Ishikawa (cell line): ENCODE data around the gene GLDC.

ENCODE experiments used
- CEBPB ChIP-seq: IDR thresholded peaks from 2 replicates; pipeline ENCODE4 v1.6.1; 2012
- EGR1 ChIP-seq: IDR thresholded peaks from 2 replicates; pipeline ENCODE4 v1.6.1; 2012
- EP300 ChIP-seq: IDR thresholded peaks from 2 replicates; pipeline ENCODE4 v1.6.1; 2012; ENCODE audit warnings: borderline replicate concordance
- FOXM1 ChIP-seq: IDR thresholded peaks from 2 replicates; pipeline ENCODE4 v1.6.1; 2012; ENCODE audit warnings: low read depth, borderline replicate concordance
- MAX ChIP-seq: IDR thresholded peaks from 2 replicates; pipeline ENCODE4 v1.6.1; 2012
- NFIC ChIP-seq: IDR thresholded peaks from 2 replicates; pipeline ENCODE4 v1.6.1; 2012
- RAD21 ChIP-seq: IDR thresholded peaks from 2 replicates; pipeline ENCODE4 v1.6.1; 2012; ENCODE audit warnings: low read depth
- REST ChIP-seq: IDR thresholded peaks from 2 replicates; pipeline ENCODE4 v1.6.1; 2012; ENCODE audit warnings: low read depth, mild to moderate bottlenecking
- TAF1 ChIP-seq: IDR thresholded peaks from 2 replicates; pipeline ENCODE4 v1.6.1; 2012; ENCODE audit warnings: low read depth, mild to moderate bottlenecking
- TCF12 ChIP-seq: IDR thresholded peaks from 2 replicates; pipeline ENCODE4 v1.6.1; 2012; ENCODE audit warnings: low read depth
- USF1 ChIP-seq: IDR thresholded peaks from 2 replicates; pipeline ENCODE4 v1.6.1; 2012
- YY1 ChIP-seq: IDR thresholded peaks from 2 replicates; pipeline ENCODE4 v1.6.1; 2012; ENCODE audit warnings: low read depth

DNA sequence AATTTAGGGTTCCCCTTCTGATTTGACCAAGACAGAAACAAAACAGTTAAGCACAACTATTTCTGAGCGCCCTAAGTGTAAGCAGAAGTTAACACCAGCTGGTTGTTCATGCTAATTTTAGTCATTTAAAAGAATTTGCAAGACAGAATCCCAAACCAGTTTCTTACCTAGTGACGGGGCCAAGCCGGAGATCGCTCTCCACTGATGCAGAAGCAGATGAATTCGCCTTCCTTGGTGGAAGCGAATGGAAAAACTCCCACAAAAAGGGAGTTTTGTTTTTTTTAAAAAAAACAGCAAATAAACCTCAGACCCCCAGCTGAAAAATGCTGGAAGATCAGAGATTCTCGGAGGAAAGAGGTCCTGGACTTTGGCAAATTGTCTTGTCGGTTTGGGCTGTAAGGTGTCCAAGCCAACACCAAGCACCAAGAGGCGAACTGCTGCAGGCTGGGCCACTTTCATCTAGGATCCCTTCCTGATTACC lies 47.4 kb upstream of the GLDC start:
- TF ChIP-seq NFIC (no peak), CEBPB (no peak), YY1 (no peak), EP300 (no peak), MAX (no peak), USF1 (no peak), TCF12 (no peak), REST (no peak), RAD21 (no peak), TAF1 (no peak), EGR1 (no peak), FOXM1 (no peak)
